ENCODE measurements around the gene ADH1A.
"Not testable (repeated sequence)": the region's sequence is repeated elsewhere in the genome, so short reads cannot be mapped to it uniquely, and the experiment has no call there.

ADH1A gene

DNA sequence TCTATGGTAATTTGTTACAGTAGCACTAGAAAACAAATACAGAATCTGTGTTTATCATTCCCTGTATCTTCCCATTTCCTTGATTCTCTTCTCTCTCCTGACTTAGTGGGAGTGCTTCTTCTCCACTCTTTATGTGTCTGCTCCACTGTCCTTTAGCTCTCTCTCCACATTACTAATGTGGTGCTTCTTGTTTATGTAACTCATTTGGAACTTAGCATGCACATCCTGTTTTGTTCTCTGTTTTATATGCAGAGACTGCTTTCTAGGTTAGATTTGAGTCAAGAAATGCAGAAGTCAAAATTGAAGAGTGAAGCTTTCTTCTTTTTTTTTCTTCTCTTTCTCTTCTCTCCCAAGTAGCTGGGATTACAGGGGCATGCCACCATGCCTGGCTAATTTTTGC is 25.9 kb downstream of the ADH1A start:
- no peak for DNase-seq (ENCODE audit: low read depth)
- no peak overlapping the region for H3K4me3 ChIP-seq (ENCODE audit: low read depth, low read length)
- in situ Hi-C loops (cut with HindIII; ENCODE audit: low sequenced_read_pairs), result no loop called here
- TF ChIP-seq, protein P1, sequence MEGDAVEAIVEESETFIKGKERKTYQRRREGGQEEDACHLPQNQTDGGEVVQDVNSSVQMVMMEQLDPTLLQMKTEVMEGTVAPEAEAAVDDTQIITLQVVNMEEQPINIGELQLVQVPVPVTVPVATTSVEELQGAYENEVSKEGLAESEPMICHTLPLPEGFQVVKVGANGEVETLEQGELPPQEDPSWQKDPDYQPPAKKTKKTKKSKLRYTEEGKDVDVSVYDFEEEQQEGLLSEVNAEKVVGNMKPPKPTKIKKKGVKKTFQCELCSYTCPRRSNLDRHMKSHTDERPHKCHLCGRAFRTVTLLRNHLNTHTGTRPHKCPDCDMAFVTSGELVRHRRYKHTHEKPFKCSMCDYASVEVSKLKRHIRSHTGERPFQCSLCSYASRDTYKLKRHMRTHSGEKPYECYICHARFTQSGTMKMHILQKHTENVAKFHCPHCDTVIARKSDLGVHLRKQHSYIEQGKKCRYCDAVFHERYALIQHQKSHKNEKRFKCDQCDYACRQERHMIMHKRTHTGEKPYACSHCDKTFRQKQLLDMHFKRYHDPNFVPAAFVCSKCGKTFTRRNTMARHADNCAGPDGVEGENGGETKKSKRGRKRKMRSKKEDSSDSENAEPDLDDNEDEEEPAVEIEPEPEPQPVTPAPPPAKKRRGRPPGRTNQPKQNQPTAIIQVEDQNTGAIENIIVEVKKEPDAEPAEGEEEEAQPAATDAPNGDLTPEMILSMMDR (IDR thresholded peaks at IDR 0.05; ENCODE audit: low read depth, low read length, missing control alignments), result no peak

DNA sequence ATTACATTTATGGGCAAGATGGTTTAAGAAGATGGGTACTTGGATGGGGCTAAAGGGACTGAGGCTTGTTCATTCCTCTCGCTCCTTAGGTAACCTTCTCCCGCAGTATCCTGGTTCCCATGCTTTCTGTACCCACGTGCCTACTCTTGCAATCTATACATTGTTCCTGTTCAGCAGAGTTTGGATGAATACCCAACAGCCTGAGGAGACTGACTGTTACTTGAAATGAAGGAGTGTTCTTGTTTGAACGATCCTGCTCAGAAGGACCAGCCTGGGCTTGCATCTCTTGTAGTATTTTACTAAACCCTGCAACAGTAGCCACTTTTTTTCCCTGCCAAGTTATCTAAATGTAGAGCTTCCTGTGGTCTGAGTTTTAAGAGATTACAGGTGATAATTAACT is 38.0 kb downstream of the ADH1A start:
- H3K4me3 ChIP-seq (ENCODE audit: low read depth, low read length), result no peak overlapping the region
- DNase-seq (ENCODE audit: low read depth), result no peak

DNA sequence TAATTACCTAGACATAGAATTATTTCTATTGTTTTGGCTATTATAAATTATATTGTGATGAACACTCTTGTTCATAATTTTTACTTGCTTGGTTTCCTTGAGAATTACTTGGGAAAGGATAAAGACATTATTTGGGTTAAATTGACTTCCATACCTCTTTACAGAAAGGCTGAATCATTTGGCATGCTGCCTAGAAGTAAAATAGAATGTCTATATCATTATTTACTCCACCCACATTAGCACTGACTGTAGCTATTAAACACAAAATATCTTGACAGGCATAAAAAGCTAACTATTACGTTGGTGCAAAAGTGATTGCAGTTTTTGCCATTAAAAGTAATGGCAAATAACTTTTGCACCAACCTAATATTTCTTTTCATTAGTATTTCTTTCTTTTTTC is 42.1 kb downstream of the ADH1A start:
- no peak overlapping the region for H3K4me3 ChIP-seq (ENCODE audit: low read depth, low read length)
- in situ Hi-C loops (cut with HindIII; ENCODE audit: low sequenced_read_pairs), result no loop called here
- TF ChIP-seq, protein P1 (IDR thresholded peaks at IDR 0.05; ENCODE audit: low read depth, low read length, missing control alignments), result no peak

More for the DNA sequence above, 38.0 kb downstream of the ADH1A start:
- TF ChIP-seq, protein P1 (IDR thresholded peaks at IDR 0.05; ENCODE audit: low read depth, low read length, missing control alignments), result no peak
- in situ Hi-C loops (cut with HindIII; ENCODE audit: low sequenced_read_pairs), result no loop called here

DNA sequence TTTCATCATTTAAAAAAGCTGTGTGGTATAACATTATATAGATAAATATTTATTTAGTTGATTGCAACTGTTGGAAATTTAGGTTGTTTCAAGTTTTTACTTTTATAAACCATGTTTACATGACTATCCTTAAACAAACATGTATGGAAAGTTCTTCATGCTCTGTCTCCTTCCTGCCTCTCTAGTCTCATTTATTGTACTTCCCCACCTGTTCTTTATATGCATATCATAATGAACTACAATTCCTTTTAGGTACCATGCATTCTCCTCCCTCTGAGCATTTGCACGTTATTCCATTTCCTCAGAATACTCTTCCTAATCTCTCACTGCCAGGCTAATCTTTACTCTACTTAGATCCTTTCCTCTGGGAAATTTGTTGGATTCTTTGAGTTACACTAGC is 54.8 kb downstream of the ADH1A start:
- H3K4me3 ChIP-seq (ENCODE audit: low read depth, low read length), result no peak overlapping the region
- in situ Hi-C loops (cut with HindIII; ENCODE audit: low sequenced_read_pairs), result no loop called here
- DNase-seq (ENCODE audit: low read depth), result no peak
- TF ChIP-seq, protein P1 (IDR thresholded peaks at IDR 0.05; ENCODE audit: low read depth, low read length, missing control alignments), result no peak

More for the DNA sequence above, 42.1 kb downstream of the ADH1A start:
- DNase-seq (ENCODE audit: low read depth), result no peak

DNA sequence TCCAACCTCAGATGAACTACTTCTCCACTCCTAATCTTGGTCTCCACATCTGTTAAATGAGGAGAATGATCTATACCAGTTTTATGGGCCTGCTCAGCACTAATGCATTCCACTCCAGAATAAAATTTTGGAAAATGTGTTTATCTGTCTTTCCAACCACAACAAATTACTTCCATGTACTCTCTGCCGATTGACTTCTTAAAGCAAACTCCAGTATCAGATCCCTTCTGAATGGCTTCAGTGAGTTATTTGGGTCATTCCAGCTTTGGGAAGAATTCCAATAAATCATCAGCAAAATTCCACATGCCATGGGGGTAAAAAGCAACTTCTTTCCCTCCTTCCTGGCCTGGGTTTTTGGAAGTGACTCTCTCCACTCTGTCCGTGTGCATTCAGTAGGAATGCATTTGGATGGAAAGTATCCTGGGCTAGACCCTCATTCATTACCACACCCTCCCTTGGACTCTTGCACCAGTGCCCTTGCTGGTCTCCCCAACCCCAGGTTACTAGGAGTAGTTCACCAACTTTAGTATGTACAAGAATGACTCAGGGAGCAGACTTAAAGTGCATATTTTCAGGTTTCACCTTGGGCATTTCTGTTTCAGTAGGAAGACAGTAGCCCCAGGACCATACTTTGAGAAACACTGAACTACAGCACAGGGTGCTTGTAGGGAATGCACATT is 56.3 kb downstream of the ADH1A start:
- no peak overlapping the region for H3K4me3 ChIP-seq (ENCODE audit: low read depth, low read length)
- no peak for DNase-seq (ENCODE audit: low read depth)
- in situ Hi-C loops (cut with HindIII; ENCODE audit: low sequenced_read_pairs), result no loop called here
- TF ChIP-seq, protein P1 (IDR thresholded peaks at IDR 0.05; ENCODE audit: low read depth, low read length, missing control alignments), result no peak

DNA sequence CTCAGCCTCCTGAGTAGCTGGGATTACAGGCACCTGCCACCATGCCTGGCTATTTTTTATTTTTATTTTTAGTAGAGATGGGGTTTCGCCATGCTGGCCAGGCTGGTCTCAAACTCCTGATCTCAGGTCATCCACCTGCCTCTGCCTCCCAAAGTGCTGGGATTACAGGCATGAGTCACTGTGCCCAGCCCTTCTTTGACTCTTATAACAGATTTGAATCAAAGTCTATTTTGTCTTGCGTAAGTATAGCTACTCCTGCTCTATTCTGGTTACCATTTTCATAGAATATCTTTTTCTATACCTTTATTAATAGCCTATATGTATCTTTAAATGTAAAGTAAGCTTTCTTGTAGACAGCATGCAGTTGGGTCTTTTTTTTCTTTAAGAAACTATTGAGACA is 57.4 kb downstream of the ADH1A start:
- not testable (repeated sequence) for DNase-seq (ENCODE audit: low read depth)

DNA sequence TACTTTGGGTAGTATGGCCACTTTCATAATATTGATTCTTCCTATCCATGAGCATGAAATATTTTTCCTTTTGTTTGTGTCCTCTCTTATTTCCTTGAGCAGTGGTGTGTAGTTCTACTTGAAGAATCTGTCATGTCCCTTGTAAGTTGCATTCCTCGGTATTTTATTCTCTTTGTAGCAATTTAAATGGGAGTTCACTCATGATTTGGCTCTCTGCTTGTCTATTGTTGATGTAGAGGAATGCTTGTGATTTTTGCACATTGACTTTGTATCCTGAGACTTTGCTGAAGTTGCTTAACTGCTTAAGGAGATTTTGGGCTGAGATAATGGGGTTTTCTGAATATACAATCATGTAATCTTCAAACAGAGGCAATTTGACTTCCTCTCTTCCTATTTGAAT is 62.1 kb downstream of the ADH1A start:
- in situ Hi-C loops (cut with HindIII; ENCODE audit: low sequenced_read_pairs); DNase-seq (ENCODE audit: low read depth); H3K4me3 ChIP-seq (ENCODE audit: low read depth, low read length): not testable (repeated sequence)

More for the DNA sequence above, 57.4 kb downstream of the ADH1A start:
- in situ Hi-C loops (cut with HindIII; ENCODE audit: low sequenced_read_pairs); H3K4me3 ChIP-seq (ENCODE audit: low read depth, low read length): not testable (repeated sequence)

DNA sequence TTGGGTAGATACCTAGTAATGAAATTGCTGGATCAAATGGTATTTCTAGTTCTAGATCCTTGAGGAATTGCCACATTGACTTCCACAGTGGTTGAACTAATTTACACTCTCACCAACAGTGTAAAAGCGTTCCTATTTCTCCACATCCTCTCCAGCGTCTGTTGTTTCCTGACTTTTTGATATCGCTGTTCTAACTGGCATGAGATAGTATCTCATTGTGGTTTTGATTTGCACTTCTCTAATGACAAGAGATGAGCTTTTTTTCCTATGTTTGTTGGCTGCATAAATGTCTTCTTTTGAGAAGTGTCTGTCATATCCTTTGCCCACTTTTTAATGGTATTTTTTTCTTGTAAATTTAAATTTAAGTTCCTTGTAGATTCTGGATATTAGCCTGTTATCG is 63.1 kb downstream of the ADH1A start:
- H3K4me3 ChIP-seq (ENCODE audit: low read depth, low read length); in situ Hi-C loops (cut with HindIII; ENCODE audit: low sequenced_read_pairs); DNase-seq (ENCODE audit: low read depth): not testable (repeated sequence)

Measured in astrocyte of the cerebellum (primary cell).